Measurements from ENCODE around the gene MAPK14. TPM values are rescaled to one million over a fixed set of nuclear protein-coding genes. Genes with fewer than 3 reads are reported as not detected.
"Not testable (repeated sequence)": the region's sequence is repeated elsewhere in the genome, so short reads cannot be mapped to it uniquely, and the experiment has no call there.

MAPK14 gene
- total and polyA plus RNA-seq, 7 donors: 11.8 to 42.0 (median 31.0) TPM

DNA sequence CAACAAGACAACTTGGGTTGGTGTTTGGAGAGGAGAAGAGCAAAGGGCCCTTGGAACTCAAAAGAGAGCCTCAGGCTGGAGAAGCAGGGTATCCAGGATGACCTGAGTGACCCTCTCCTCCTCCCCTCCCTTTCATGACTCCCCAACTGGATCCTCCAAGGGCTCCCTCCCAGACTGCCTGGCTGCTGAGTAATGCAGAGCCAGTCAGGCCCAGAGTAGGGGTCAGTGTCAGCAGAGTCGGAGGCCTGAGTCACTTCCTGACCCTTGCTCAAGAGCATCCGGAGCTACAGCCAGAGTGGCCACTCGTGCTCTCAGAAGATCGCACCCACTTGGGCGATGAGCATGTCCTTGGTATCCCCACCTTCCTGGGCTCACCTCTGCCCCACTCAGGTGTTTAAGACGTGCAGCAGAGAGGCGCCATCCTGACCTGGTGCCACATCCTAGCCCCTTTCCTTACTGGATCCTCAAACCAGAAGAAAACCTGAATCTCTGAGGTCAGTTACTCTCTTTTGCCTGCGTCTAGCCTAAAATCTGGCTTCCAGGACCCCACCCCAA lies 99.9 kb downstream of the MAPK14 start:
- TF ChIP-seq, protein P1, sequence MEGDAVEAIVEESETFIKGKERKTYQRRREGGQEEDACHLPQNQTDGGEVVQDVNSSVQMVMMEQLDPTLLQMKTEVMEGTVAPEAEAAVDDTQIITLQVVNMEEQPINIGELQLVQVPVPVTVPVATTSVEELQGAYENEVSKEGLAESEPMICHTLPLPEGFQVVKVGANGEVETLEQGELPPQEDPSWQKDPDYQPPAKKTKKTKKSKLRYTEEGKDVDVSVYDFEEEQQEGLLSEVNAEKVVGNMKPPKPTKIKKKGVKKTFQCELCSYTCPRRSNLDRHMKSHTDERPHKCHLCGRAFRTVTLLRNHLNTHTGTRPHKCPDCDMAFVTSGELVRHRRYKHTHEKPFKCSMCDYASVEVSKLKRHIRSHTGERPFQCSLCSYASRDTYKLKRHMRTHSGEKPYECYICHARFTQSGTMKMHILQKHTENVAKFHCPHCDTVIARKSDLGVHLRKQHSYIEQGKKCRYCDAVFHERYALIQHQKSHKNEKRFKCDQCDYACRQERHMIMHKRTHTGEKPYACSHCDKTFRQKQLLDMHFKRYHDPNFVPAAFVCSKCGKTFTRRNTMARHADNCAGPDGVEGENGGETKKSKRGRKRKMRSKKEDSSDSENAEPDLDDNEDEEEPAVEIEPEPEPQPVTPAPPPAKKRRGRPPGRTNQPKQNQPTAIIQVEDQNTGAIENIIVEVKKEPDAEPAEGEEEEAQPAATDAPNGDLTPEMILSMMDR (IDR thresholded peaks at IDR 0.05): no peak
- H3K36me3 ChIP-seq (ENCODE audit: insufficient read depth in 1 of 2, low read depth in 1 of 2): no peaks in the 10 kb centered on the region
- H3K27ac ChIP-seq: no peak overlapping the region
- 75 to 81% (median 77%) methylated on average over 8 of the region's 8 CpGs for WGBS, 3 donors
- H3K27me3 ChIP-seq (ENCODE audit: insufficient read depth in 3 of 3, low read length in 2 of 3): peaks cover 0 to 22% (median 4%) of the 10 kb centered on the region in 3 donors
- peak; percentile 72 for DNase-seq
- no peak overlapping the region for H3K4me3 ChIP-seq
- peaks cover 3% of the 10 kb centered on the region for H3K4me1 ChIP-seq
- H3K9me3 ChIP-seq: no peaks in the 10 kb centered on the region
- ATAC-seq: peak; percentile 43 to 67 (median 65)
- intact Hi-C loops (cut with DNase I): loop anchor here in 1 of 2 donors (10.0 kb wide), 1 partner anchor 237 kb away; no protein-coding TSS in a partner anchor

DNA sequence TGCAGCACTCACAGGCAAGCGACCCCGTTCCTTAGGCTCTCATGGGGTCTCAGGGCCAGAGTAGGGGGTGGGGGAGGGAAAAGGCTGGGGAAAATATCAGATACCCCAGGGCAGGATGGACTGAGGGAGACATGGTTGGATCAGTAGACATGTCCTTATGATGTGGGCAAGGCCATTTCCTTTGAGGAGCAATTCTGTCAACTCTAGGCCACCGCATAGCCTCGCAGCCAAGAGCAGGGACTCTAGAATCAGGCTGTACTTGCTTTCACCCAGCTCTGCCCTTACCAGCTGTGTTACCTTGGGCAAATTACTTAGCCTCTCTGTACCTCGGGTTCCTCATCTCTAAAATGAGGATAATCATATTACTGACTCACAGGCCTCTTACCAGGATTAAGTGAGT lies 100.5 kb downstream of the MAPK14 start:
- WGBS, 3 donors: 87 to 91% (median 87%) methylated on average over 5 of the region's 5 CpGs
- intact Hi-C loops (cut with DNase I): loop anchor here in 1 of 2 donors (10.0 kb wide), 1 partner anchor 237 kb away; no protein-coding TSS in a partner anchor

DNA sequence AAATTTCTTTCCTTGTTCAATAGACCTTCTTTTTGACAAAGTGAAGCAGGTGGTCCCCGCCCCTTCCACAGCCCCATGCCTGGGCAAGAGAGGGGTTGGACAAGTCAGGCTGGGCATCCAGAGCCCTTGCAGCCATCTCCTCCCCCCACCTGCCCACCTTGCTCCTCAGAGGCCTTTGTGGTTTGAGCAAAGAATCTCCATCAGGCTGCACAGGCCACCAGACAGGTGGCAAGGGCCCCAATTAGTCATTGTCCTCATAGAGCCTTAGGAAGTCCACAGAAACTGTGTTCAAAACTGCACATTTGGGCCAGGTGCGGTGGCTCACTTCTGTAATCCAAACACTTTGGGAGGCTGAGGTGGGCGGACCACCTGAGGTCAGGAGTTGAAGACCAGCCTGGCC lies 101.2 kb downstream of the MAPK14 start:
- Histone ChIP-seq H3K36me3 (ENCODE audit: insufficient read depth in 1 of 2, low read depth in 1 of 2) (no peaks in the 10 kb centered on the region), H3K9me3 (no peaks in the 10 kb centered on the region), H3K27me3 (ENCODE audit: insufficient read depth in 3 of 3, low read length in 2 of 3) (peaks cover 0 to 22% (median 4%) of the 10 kb centered on the region in 3 donors), H3K27ac (no peak overlapping the region), H3K4me3 (no peak overlapping the region), H3K4me1 (peaks cover 3% of the 10 kb centered on the region)
- ATAC-seq: no peak
- WGBS, 3 donors: 92 to 98% (median 97%) methylated on average over 3 of the region's 3 CpGs
- TF ChIP-seq, protein P1 (IDR thresholded peaks at IDR 0.05): no peak
- no peak for DNase-seq
- intact Hi-C loops (cut with DNase I): loop anchor here in 1 of 2 donors (10.0 kb wide), 1 partner anchor 236 kb away; no protein-coding TSS in a partner anchor

More for the DNA sequence above, 100.5 kb downstream of the MAPK14 start:
- no peaks in the 10 kb centered on the region for H3K36me3 ChIP-seq (ENCODE audit: insufficient read depth in 1 of 2, low read depth in 1 of 2)
- ATAC-seq (no peak), DNase-seq (no peak)
- H3K4me3 ChIP-seq: no peak overlapping the region
- peaks cover 0 to 22% (median 4%) of the 10 kb centered on the region in 3 donors for H3K27me3 ChIP-seq (ENCODE audit: insufficient read depth in 3 of 3, low read length in 2 of 3)
- H3K9me3 ChIP-seq: no peaks in the 10 kb centered on the region
- peaks cover 3% of the 10 kb centered on the region for H3K4me1 ChIP-seq
- TF ChIP-seq, protein P1 (IDR thresholded peaks at IDR 0.05): no peak
- no peak overlapping the region for H3K27ac ChIP-seq

DNA sequence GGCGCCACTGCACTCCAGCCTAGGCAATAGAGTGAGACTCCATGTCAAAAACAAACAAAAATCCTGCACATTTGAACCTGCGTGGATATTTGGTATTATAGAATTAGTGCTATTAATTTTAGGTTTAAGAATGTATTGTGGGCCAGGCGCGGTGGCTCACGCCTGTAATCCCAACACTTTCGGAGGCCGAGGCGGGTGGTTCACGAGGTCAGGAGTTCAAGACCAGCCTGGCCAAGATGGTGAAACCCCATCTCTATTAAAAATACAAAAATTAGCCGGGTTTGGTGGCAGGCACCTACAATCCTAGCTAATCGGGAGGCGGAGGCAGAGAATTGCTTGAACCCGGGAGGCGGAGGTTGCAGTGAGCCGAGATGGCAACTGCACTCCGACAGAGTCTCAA lies 101.7 kb downstream of the MAPK14 start:
- not testable (repeated sequence) for H3K27ac ChIP-seq; H3K36me3 ChIP-seq (ENCODE audit: insufficient read depth in 1 of 2, low read depth in 1 of 2); H3K9me3 ChIP-seq; ATAC-seq; H3K4me1 ChIP-seq; DNase-seq; H3K4me3 ChIP-seq
- peaks cover 0 to 22% (median 4%) of the 10 kb centered on the region in 3 donors for H3K27me3 ChIP-seq (ENCODE audit: insufficient read depth in 3 of 3, low read length in 2 of 3)
- 95 to 97% (median 96%) methylated on average over 16 of the region's 16 CpGs for WGBS, 3 donors
- intact Hi-C loops (cut with DNase I): loop anchor here in 1 of 2 donors (10.0 kb wide), 1 partner anchor 235 kb away; no protein-coding TSS in a partner anchor

DNA sequence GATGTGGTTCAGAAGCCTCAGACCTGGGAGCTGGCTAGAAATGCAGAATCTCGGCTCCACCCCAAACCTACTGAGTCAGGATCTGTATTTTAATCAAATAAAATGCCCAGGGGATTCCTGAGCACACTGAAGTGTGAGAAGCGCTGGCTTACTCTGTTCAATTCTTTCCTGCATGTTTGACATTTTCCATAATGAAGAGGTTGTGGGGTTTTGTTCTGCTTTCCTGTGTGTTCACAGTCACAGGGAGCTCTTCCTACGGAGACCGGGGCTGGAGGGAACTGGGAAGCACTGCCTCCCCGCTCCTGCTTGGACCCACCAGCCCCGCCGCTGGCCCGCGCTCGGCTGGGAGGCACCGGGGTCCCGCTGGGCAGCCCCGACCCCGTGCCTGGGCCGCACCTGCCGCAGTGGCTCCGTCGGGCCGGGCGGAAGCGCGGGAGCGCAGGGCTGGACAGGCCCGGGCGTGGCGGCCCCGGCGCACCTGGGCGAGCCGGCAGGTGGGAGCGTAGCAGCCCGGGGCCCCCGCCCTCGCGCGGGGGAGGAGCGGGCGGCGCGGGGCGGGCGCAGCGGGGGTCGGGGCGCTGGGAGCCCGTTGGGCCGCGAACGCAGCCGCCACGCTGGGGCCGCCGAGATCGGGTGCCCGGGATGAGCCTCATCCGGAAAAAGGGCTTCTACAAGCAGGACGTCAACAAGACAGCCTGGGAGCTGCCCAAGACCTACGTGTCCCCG lies 102.5 kb downstream of the MAPK14 start, which contains the start of gene MAPK13:
Gene MAPK13, plus strand, starts transcription at position 573 of the 726 bp plus-strand sequence. Its CDS starts 70 bp downstream, at position 643.
- ATAC-seq: no peak
- Histone ChIP-seq H3K4me3 (peak within 1 kb of the TSS; percentile 62), H3K4me1 (no peaks in the 10 kb centered on the region), H3K27me3 (ENCODE audit: insufficient read depth in 3 of 3, low read length in 2 of 3) (peaks cover 0 to 22% (median 4%) of the 10 kb centered on the region in 3 donors), H3K36me3 (ENCODE audit: insufficient read depth in 1 of 2, low read depth in 1 of 2) (no peaks in the 10 kb centered on the region), H3K27ac (no peak within 1 kb of the TSS), H3K9me3 (no peaks in the 10 kb centered on the region)
- intact Hi-C loops (cut with DNase I): loop anchor here in 1 of 2 donors (10.0 kb wide), 1 partner anchor 235 kb away; no protein-coding TSS in a partner anchor
- no peak for DNase-seq
- TF ChIP-seq, protein P1 (IDR thresholded peaks at IDR 0.05): no peak
- 4 to 7% (median 6%) methylated on average over 36 to 59 of the region's 59 CpGs for WGBS, 3 donors

All from psoas muscle (tissue), 8 donors.